ENCODE results near the gene IMMT.
"Not testable (repeated sequence)": the region's sequence is repeated elsewhere in the genome, so short reads cannot be mapped to it uniquely, and the experiment has no call there.

The IMMT gene

GRCh38 chr2:86226070-86226469 is 30.8 kb upstream of the IMMT start:
- no peak for DNase-seq (ENCODE audit: low spot score)

GRCh38 chr2:86225581-86225980 is 30.3 kb upstream of the IMMT start:
- no peak for DNase-seq (ENCODE audit: low spot score)

GRCh38 chr2:86224645-86225355 is 29.5 kb upstream of the IMMT start:
- no peak for DNase-seq (ENCODE audit: low spot score)

GRCh38 chr2:86223927-86224560 is 28.8 kb upstream of the IMMT start:
- no peak for DNase-seq (ENCODE audit: low spot score)

GRCh38 chr2:86223140-86223926 is 28.1 kb upstream of the IMMT start:
- no peak for DNase-seq (ENCODE audit: low spot score)

- DNase-seq (ENCODE audit: low spot score) = peak; percentile 31
Observed at GRCh38 chr2:86221066-86221684, 25.9 kb upstream of the IMMT start.

- DNase-seq (ENCODE audit: low spot score) = no peak
Observed at GRCh38 chr2:86219896-86220295, 24.6 kb upstream of the IMMT start.

- DNase-seq (ENCODE audit: low spot score) = no peak
Observed at GRCh38 chr2:86218124-86218523, 22.9 kb upstream of the IMMT start.

- no peak for DNase-seq (ENCODE audit: low spot score)
Observed at GRCh38 chr2:86216575-86217555, 21.6 kb upstream of the IMMT start.

- DNase-seq (ENCODE audit: low spot score) = no peak
Observed at GRCh38 chr2:86214503-86214832, 19.2 kb upstream of the IMMT start.

GRCh38 chr2:86213699-86214502 is 18.6 kb upstream of the IMMT start:
- DNase-seq (ENCODE audit: low spot score) = no peak

GRCh38 chr2:86213056-86213455 is 17.8 kb upstream of the IMMT start:
- no peak for DNase-seq (ENCODE audit: low spot score)

GRCh38 chr2:86211796-86212188 is 16.5 kb upstream of the IMMT start:
- no peak for DNase-seq (ENCODE audit: low spot score)

- no peak for DNase-seq (ENCODE audit: low spot score)
Observed at GRCh38 chr2:86211033-86211795, 16.0 kb upstream of the IMMT start.

GRCh38 chr2:86204458-86204857 is 9.2 kb upstream of the IMMT start:
- DNase-seq (ENCODE audit: low spot score) = no peak

- DNase-seq (ENCODE audit: low spot score) = no peak
Observed at GRCh38 chr2:86203614-86204013, 8.4 kb upstream of the IMMT start.

- no peak for DNase-seq (ENCODE audit: low spot score)
Observed at GRCh38 chr2:86202702-86203101, 7.4 kb upstream of the IMMT start.

GRCh38 chr2:86202336-86202692 is 7.1 kb upstream of the IMMT start:
- DNase-seq (ENCODE audit: low spot score) = no peak

- DNase-seq (ENCODE audit: low spot score) = no peak
Observed at GRCh38 chr2:86201671-86202335, 6.5 kb upstream of the IMMT start.

GRCh38 chr2:86200564-86200963 is 5.3 kb upstream of the IMMT start:
- not testable (repeated sequence) for DNase-seq (ENCODE audit: low spot score)
